Globus pallidus (tissue), 1 donor: Measurements from ENCODE around the gene POLG.

Experiments used
- DNase-seq: peaks from one replicate; pipeline ENCODE4 v3.0.0-alpha.2; 2015; ENCODE audit warnings: low spot score

The POLG gene

GRCh38 chr15:89370120-89370977 lies 35.7 kb upstream of the POLG start:
- no peak for DNase-seq

GRCh38 chr15:89369341-89369947 lies 34.8 kb upstream of the POLG start:
- no peak for DNase-seq

- DNase-seq: no peak
Observed at GRCh38 chr15:89368566-89369223, 34.1 kb upstream of the POLG start.

- peak; percentile 72 for DNase-seq
Observed at GRCh38 chr15:89367485-89368451, 33.1 kb upstream of the POLG start.

- no peak for DNase-seq
Observed at GRCh38 chr15:89366656-89367393, 32.2 kb upstream of the POLG start.

GRCh38 chr15:89365462-89366065 lies 30.9 kb upstream of the POLG start:
- DNase-seq: no peak

- DNase-seq: peak; percentile 76
Observed at GRCh38 chr15:89364741-89365450, 30.3 kb upstream of the POLG start.

GRCh38 chr15:89364341-89364740 lies 29.7 kb upstream of the POLG start:
- DNase-seq: no peak

GRCh38 chr15:89363770-89364169 lies 29.1 kb upstream of the POLG start:
- DNase-seq: no peak

GRCh38 chr15:89363133-89363532 lies 28.5 kb upstream of the POLG start:
- no peak for DNase-seq

GRCh38 chr15:89362203-89363101 lies 27.8 kb upstream of the POLG start:
- peak; percentile 70 for DNase-seq

GRCh38 chr15:89361451-89362202 lies 27.0 kb upstream of the POLG start:
- DNase-seq: peak; percentile 72

GRCh38 chr15:89360294-89360971 lies 25.8 kb upstream of the POLG start:
- DNase-seq: peak; percentile 68

- DNase-seq: no peak
Observed at GRCh38 chr15:89359471-89360293, 25.1 kb upstream of the POLG start.

- DNase-seq: peak; percentile 75
Observed at GRCh38 chr15:89358755-89359439, 24.3 kb upstream of the POLG start.

GRCh38 chr15:89358435-89358754 lies 23.8 kb upstream of the POLG start:
- DNase-seq: no peak
